Body of pancreas (tissue), 4 donors: ENCODE measurements around the gene MTX1. TPM values are rescaled to one million over a fixed set of nuclear protein-coding genes. Genes with fewer than 3 reads are reported as not detected.
"Not testable (repeated sequence)": the region's sequence is repeated elsewhere in the genome, so short reads cannot be mapped to it uniquely, and the experiment has no call there.

Experiments used
- ATAC-seq: fragments of 150-250 bp; one replicate; pipeline ENCODE4 v1.9.1; 2016
- DNase-seq, 4 donors: peaks; one replicate each; pipeline ENCODE4 v3.0.0-alpha.2; 2019
- H3K27ac ChIP-seq, 4 donors: fragments of 200-600 bp; sonication (generic); 1 replicate in 3 of 4; 2 replicates in 1 of 4; pipeline versions ENCODE4 v1.5.1 to v1.6.1; 2016 to 2019; ENCODE audit warnings: mild to moderate bottlenecking in 1 of 4, mixed read lengths in 1 of 4, moderate library complexity in 1 of 4
- H3K27me3 ChIP-seq, 2 donors: fragments of 200-600 bp; sonication (generic); one replicate each; pipeline ENCODE4 v1.6.0; 2016; ENCODE audit warnings: mild to moderate bottlenecking in 1 of 2
- H3K36me3 ChIP-seq, 2 donors: fragments of 200-600 bp; sonication (generic); replicated peaks in 1 of 2; 2 replicates each; pipeline ENCODE4 v1.5.1; 2016; ENCODE audit warnings: low read depth in 2 of 2; ENCODE audit not compliant: insufficient read depth in 1 of 2
- H3K4me1 ChIP-seq: fragments of 200-600 bp; sonication (generic); one replicate; pipeline ENCODE4 v1.6.0; 2016
- H3K4me3 ChIP-seq, 2 donors: fragments of 200-600 bp; sonication (generic); 1 replicate in 1 of 2; 2 replicates in 1 of 2; pipeline ENCODE4 v1.5.1; 2016 to 2019
- H3K9me3 ChIP-seq, 3 donors: fragments of 200-600 bp; sonication (generic); 1 replicate in 2 of 3; 2 replicates in 1 of 3; pipeline ENCODE4 v1.5.1; 2016
- CTCF ChIP-seq, 7 experiments: fragments of 450-650 bp in 4 of 7; fragments of 200-600 bp in 3 of 7; sonication (generic) in 3 of 7; IDR thresholded peaks; one replicate each; pipeline ENCODE4 v1.5.1; 2016 to 2019; ENCODE audit warnings: antibody characterized with exemption in 7 of 7
- POLR2A ChIP-seq, 3 donors: fragments of 450-650 bp; IDR thresholded peaks; one replicate each; pipeline ENCODE4 v1.6.1; 2016; ENCODE audit warnings: antibody characterized with exemption in 3 of 3, mild to moderate bottlenecking in 2 of 3
- WGBS, 2 donors: methylation state at CpG; one replicate each; pipeline ENCODE4 v1.1.5; 2017; 5-methylcytosine and 5-hydroxymethylcytosine counted together
- intact Hi-C: fragments of 100-400 bp; cut with DNase I; formaldehyde crosslinking; loops from one replicate; pipeline ENCODE4 v1.15.1; 2023
- total RNA-seq, 2 donors: library from RNA; depleted of rRNA; stranded (reverse); fragments of >200 nt; gene quantifications; one replicate each; pipeline ENCODE4 v1.1.0, GENCODE V29; 2016

MTX1 gene
- total RNA-seq, 2 donors from 2014 or later, result 5.9 to 16.3 TPM

DNA sequence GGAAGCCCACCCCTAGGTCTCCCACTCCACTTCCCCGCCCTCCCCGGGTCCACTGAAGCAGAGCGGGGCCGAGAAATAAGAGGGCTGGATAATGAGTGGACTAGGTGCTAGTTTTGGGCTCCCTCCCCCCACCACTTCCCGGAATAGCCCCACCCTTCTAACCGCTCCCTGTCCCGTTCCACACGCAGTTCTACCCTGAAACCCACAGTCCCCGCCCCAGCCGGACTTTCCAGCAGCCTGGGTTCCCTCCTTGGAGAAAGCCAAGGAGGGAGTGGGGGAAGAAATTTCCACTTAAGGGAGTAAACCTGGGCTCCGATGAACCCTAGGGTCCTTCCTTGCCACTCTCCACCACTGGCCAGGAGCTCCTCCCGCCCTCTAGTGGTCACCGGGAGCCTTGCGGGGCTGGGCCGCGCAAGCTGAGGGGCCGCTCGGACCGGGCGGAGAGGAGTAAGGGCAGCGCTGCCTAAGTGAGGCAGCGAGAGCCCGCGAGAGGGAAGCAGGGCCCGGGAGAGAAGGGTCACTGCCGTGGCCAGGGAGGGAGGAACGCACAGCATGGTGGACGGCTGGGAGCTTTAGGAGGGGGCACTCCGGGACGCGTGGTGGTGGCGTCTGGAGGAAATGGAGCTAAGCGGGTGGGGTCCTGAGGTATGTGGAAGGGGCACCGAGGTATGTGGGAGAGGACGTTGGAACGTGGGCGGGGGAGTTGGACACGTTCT is 15.1 kb upstream of the MTX1 start:
- Histone ChIP-seq H3K9me3 (no peaks in the 10 kb centered on the region), H3K36me3 (no peaks in the 10 kb centered on the region), H3K4me3 (no peak overlapping the region), H3K27ac (peak overlapping the region; percentile 93 to 98 (median 95)), H3K4me1 (peaks cover 59% of the 10 kb centered on the region), H3K27me3 (no peaks in the 10 kb centered on the region)
- peak; percentile 74 for ATAC-seq
- intact Hi-C loops, result no loop called here
- DNase-seq, result peak; percentile 87 to 90 (median 88)
- peak; percentile 61 to 68 (median 67) for TF ChIP-seq POLR2A (IDR thresholded peaks at IDR 0.05)
- peak; percentile 97 to 99 (median 97) for TF ChIP-seq CTCF (IDR thresholded peaks at IDR 0.05)
- 1 to 2% methylated on average over 24 to 38 of the region's 38 CpGs for WGBS, 2 donors

DNA sequence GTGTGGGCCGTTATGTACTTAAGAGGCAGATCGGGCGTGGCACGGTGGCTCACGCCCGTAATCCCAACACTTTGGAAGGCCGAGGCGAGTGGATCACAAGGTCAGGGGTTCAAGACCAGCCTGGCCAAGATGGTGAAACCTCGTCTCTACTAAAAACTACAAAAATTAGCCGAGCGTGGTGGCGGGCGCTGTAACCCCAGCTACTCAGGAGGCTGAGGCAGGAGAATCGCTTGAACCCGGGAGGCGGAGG is 14.6 kb upstream of the MTX1 start:
- ATAC-seq, DNase-seq, H3K27me3 ChIP-seq, intact Hi-C loops, H3K36me3 ChIP-seq, H3K9me3 ChIP-seq, H3K4me3 ChIP-seq: not testable (repeated sequence)
- peak overlapping the region; percentile 93 to 98 (median 95) for H3K27ac ChIP-seq
- 15 to 34% methylated on average over 6 to 16 of the region's 16 CpGs for WGBS, 2 donors
- peaks cover 59% of the 10 kb centered on the region for H3K4me1 ChIP-seq

GRCh38 chr1:155195201-155196102 is 13.0 kb upstream of the MTX1 start:
- no peaks in the 10 kb centered on the region for H3K27me3 ChIP-seq
- WGBS, 2 donors, result 34 to 67% methylated on average over 11 to 21 of the region's 27 CpGs

DNA sequence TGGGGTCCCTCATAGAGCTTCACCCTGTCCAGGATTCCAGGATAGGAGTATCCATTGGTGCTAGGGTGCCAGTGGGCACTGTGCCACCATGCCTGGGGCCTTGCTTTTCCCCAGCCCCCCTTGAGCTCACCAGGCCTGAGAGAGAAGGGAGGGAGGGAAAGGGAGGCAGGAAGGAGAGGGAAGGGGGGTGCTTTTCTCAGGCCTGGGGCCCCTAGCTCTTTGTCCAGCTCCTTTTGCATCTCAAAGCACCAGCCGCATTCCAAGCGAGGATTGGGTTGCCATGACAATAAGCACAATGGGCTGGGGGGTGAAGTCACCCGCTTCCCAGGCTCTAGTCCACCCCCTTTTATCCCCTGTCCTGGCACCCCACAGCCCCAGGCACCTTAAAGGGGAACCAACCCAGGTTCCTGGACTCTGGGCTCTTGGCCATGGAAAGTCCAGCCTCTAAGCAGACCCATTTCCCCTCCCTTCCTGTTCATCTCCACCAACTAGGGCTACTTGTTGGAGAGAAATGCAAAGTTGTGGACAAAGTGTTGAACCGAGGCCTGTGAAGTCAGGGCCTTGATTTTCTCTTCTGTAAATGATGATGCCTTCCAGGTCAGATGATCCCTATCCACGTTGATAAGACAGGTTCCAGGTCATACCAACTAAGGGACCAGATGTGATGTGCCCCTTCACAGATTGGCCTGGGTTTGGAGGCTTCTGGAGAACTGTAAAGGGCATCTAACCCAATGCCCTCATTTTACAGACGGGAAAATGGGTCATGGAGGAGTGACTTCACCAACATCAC is 12.2 kb upstream of the MTX1 start:
- H3K4me1 ChIP-seq, result peaks cover 59% of the 10 kb centered on the region
- H3K27ac ChIP-seq, result peak overlapping the region; percentile 66 to 81 (median 74)
- H3K36me3 ChIP-seq, result no peaks in the 10 kb centered on the region
- TF ChIP-seq POLR2A (IDR thresholded peaks at IDR 0.05) (no peak), CTCF (IDR thresholded peaks at IDR 0.05) (no peak)
- ATAC-seq, result no peak
- no peaks in the 10 kb centered on the region for H3K27me3 ChIP-seq
- DNase-seq, result peak in 1 of 4 donors; percentile 29
- intact Hi-C loops, result no loop called here
- 79 to 81% methylated on average over 6 of the region's 6 CpGs for WGBS, 2 donors
- no peak overlapping the region for H3K4me3 ChIP-seq
- no peaks in the 10 kb centered on the region for H3K9me3 ChIP-seq

More at GRCh38 chr1:155195201-155196102, 13.0 kb upstream of the MTX1 start:
- no peaks in the 10 kb centered on the region for H3K9me3 ChIP-seq
- H3K36me3 ChIP-seq, result no peaks in the 10 kb centered on the region
- intact Hi-C loops, result no loop called here
- ATAC-seq, result no peak
- H3K4me1 ChIP-seq, result peaks cover 59% of the 10 kb centered on the region
- H3K27ac ChIP-seq, result peak overlapping the region; percentile 19 to 95 (median 84)
- H3K4me3 ChIP-seq, result no peak overlapping the region
- no peak for DNase-seq
- no peak for TF ChIP-seq CTCF (IDR thresholded peaks at IDR 0.05)
- TF ChIP-seq POLR2A (IDR thresholded peaks at IDR 0.05), result no peak
